Omental fat pad (tissue), 4 donors: ENCODE measurements around the gene HMX1. TPM values are rescaled to one million over a fixed set of nuclear protein-coding genes. Genes with fewer than 3 reads are reported as not detected.

Experiments used
- ATAC-seq: fragments of 150-250 bp; one replicate; pipeline ENCODE4 v1.9.1; 2016; ENCODE audit warnings: mild to moderate bottlenecking, moderate library complexity; ENCODE audit not compliant: low FRiP score
- DNase-seq: peaks from one replicate; pipeline ENCODE4 v3.0.0-alpha.2; 2019; ENCODE audit warnings: low spot score
- total RNA-seq, 4 donors: library from RNA; depleted of rRNA; stranded (reverse); fragments of >200 nt; gene quantifications; one replicate each; pipeline ENCODE4 v1.1.0, GENCODE V29; 2016
- TF ChIP-seq, protein P1 (sequence below), 3 donors: fragments of 450-650 bp; IDR thresholded peaks; one replicate each; pipeline ENCODE4 v1.5.1; 2016 to 2017; ENCODE audit warnings: antibody characterized with exemption in 3 of 3, mild to moderate bottlenecking in 3 of 3, moderate library complexity in 2 of 3

Gene HMX1
- total RNA-seq, 4 donors from 2014 or later = not detected

DNA sequence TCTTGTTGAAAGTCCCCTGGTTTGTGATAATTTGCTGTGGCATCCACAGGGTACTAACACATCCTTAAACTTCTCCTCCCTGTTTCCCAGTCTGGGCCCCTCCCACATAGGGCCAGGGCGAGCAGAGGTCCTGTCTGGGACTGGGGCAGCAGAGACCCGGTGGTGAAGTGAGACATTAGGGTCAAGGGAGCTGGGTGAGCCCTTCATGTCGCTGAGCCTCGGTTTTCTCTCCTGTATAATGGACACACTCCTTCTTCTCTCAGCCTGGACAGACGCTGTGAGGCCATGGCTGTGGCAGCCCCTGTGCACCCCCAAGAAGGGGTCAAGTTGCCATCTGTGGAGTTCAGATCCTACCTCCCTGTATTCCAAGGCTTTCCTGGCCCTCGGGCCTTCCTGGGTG lies 33.0 kb upstream of the HMX1 start:
- TF ChIP-seq, protein P1, sequence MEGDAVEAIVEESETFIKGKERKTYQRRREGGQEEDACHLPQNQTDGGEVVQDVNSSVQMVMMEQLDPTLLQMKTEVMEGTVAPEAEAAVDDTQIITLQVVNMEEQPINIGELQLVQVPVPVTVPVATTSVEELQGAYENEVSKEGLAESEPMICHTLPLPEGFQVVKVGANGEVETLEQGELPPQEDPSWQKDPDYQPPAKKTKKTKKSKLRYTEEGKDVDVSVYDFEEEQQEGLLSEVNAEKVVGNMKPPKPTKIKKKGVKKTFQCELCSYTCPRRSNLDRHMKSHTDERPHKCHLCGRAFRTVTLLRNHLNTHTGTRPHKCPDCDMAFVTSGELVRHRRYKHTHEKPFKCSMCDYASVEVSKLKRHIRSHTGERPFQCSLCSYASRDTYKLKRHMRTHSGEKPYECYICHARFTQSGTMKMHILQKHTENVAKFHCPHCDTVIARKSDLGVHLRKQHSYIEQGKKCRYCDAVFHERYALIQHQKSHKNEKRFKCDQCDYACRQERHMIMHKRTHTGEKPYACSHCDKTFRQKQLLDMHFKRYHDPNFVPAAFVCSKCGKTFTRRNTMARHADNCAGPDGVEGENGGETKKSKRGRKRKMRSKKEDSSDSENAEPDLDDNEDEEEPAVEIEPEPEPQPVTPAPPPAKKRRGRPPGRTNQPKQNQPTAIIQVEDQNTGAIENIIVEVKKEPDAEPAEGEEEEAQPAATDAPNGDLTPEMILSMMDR (IDR thresholded peaks at IDR 0.05) = no peak
- ATAC-seq (no peak), DNase-seq (no peak)

GRCh38 chr4:8904041-8904501 lies 32.4 kb upstream of the HMX1 start:
- DNase-seq = no peak
- no peak for ATAC-seq
- TF ChIP-seq, protein P1 (IDR thresholded peaks at IDR 0.05) = no peak

DNA sequence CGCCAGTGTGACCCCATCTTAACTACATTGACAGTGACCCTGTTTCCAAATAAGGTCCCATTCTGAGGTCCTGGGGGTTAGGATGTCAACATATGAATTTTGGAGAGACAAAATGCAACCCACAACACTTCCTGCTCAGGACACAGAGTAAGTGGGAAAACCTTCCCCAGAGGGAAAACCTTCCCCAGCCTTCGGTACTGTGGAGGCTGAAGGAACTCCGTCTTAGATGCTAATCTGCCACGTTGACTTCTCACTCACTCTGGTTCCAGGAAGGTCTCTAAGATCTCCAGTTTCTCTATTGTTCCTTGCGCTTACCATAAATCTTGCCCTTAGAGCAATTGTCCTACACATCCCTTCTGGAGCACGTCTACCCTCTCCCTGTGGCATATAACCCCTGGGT lies 29.7 kb upstream of the HMX1 start:
- TF ChIP-seq, protein P1 (IDR thresholded peaks at IDR 0.05) = no peak
- DNase-seq = no peak
- no peak for ATAC-seq

DNA sequence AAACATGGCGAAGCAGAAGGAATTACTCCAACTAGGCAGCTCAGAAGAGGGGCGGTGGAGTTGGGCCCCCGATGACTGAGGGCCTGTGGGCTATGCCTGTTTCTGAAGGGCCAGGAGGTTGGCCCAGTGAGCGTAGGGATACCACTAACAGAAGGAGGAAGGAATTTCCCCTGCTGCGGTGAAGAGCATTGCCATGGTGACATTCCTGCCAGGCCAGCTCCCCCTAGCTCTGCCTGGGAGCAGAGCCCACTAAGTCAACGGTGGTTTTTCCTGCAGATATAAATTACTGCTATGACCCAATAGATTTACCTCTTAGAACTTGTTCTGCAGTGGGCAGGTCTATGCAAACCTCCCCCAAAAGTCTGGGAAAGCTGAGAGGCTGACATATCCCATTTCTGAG lies 28.9 kb upstream of the HMX1 start:
- DNase-seq = no peak
- no peak for ATAC-seq
- TF ChIP-seq, protein P1 (IDR thresholded peaks at IDR 0.05) = no peak

- TF ChIP-seq, protein P1 (IDR thresholded peaks at IDR 0.05) = no peak
- no peak for DNase-seq
- no peak for ATAC-seq
Measured at GRCh38 chr4:8898419-8898818, 26.8 kb upstream of the HMX1 start.

GRCh38 chr4:8897251-8898167 lies 25.9 kb upstream of the HMX1 start:
- ATAC-seq = no peak
- no peak for DNase-seq
- TF ChIP-seq, protein P1 (IDR thresholded peaks at IDR 0.05) = no peak

- no peak for ATAC-seq
- TF ChIP-seq, protein P1 (IDR thresholded peaks at IDR 0.05) = no peak
Measured at GRCh38 chr4:8896506-8896905, 24.9 kb upstream of the HMX1 start.

More at GRCh38 chr4:8896506-8896905, 24.9 kb upstream of the HMX1 start:
- DNase-seq = no peak
